Measurements from ENCODE around the gene MFSD2A. TPM values are rescaled to one million over a fixed set of nuclear protein-coding genes. Genes with fewer than 3 reads are reported as not detected.

Gene MFSD2A
- total RNA-seq, 1 donor from 2014 or later = 0.22 TPM

DNA sequence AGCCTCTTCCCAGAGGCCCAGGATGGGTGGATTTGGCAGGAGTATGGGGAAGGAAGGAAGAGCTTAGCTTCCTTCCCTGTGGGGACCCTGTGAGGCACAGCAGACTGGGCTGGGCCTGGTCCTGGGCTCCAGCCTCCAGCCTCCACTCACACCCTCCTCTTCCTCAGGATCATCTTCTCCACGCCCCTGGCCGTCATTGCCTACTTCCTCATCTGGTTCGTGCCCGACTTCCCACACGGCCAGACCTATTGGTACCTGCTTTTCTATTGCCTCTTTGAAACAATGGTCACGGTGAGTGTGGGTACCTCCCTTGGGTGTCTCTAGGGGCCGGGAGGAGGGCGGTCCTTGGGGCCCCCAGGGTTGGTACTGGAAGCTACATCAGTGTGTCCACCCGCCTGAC lies 10.1 kb downstream of the MFSD2A start:
- H3K9me3 ChIP-seq (replicated peaks) = no peaks in the 10 kb centered on the region
- no peak overlapping the region for H3K27ac ChIP-seq (replicated peaks)
- no peak overlapping the region for H3K4me3 ChIP-seq
- intact Hi-C loops (cut with micrococcal nuclease) = no loop called here
- H3K36me3 ChIP-seq = no peaks in the 10 kb centered on the region
- no peak for TF ChIP-seq CTCF (IDR thresholded peaks at IDR 0.05; ENCODE audit: borderline replicate concordance)
- no peaks in the 10 kb centered on the region for H3K4me1 ChIP-seq
- DNase-seq = no peak
- peaks cover 9% of the 10 kb centered on the region for H3K27me3 ChIP-seq (ENCODE audit: low read depth)

DNA sequence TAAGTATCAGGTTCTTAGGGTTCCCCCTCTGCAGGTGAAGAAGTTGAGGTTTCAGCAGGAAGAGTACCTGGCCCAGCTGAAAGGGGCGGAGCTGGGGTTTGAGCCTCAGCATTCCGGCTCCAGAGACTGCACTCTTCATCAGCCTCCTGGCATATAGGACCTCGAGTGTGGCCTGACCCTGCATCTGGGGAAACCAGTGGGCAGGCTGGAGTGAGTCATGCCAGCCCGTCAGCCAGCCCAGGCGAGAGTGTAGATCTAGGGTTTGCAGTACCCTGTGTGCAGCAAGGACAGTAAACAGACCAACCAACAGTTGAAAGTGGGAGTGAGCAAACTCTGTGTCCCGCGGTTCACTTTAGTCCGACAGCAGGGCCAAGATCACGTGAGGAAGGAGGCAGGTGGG lies 14.1 kb downstream of the MFSD2A start:
- no peak overlapping the region for H3K4me3 ChIP-seq
- no peaks in the 10 kb centered on the region for H3K36me3 ChIP-seq
- no peaks in the 10 kb centered on the region for H3K4me1 ChIP-seq
- no peak overlapping the region for H3K27ac ChIP-seq (replicated peaks)
- no peaks in the 10 kb centered on the region for H3K27me3 ChIP-seq (ENCODE audit: low read depth)
- intact Hi-C loops (cut with micrococcal nuclease) = no loop called here
- TF ChIP-seq CTCF (IDR thresholded peaks at IDR 0.05; ENCODE audit: borderline replicate concordance) = no peak
- no peak for DNase-seq
- no peaks in the 10 kb centered on the region for H3K9me3 ChIP-seq (replicated peaks)

GRCh38 chr1:39969531-39970270 lies 14.8 kb downstream of the MFSD2A start:
- Histone ChIP-seq H3K36me3 (no peaks in the 10 kb centered on the region), H3K27ac (replicated peaks) (no peak overlapping the region), H3K27me3 (ENCODE audit: low read depth) (peaks cover 5% of the 10 kb centered on the region), H3K4me1 (no peaks in the 10 kb centered on the region), H3K4me3 (no peak overlapping the region), H3K9me3 (replicated peaks) (no peaks in the 10 kb centered on the region)
- intact Hi-C loops (cut with micrococcal nuclease) = loop anchor here (5.0 kb wide), 1 partner anchor 152 kb away; no protein-coding TSS in a partner anchor
- TF ChIP-seq CTCF (IDR thresholded peaks at IDR 0.05; ENCODE audit: borderline replicate concordance) = no peak
- DNase-seq = no peak

DNA sequence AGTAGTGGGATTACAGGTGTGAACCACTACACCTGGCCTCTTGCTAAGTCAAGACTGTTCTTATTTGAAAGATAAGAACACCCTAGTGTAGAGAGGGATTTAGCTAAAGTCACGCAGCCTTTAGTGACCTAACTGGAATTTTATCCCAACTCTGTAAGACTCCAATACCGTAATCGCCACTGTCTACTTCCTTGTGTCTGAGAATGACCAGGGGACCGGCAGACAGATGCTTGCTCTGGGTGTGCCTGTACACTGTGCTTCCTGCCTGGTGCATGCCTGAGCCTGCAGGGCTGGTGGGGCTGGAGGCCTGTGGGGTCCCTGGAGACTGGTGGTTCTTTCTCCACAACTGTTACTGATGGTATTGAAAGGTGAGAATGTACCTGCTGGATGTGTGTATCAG lies 15.3 kb downstream of the MFSD2A start:
- no peak for TF ChIP-seq CTCF (IDR thresholded peaks at IDR 0.05; ENCODE audit: borderline replicate concordance)
- intact Hi-C loops (cut with micrococcal nuclease) = loop anchor here (5.0 kb wide), 1 partner anchor 153 kb away; no protein-coding TSS in a partner anchor
- Histone ChIP-seq H3K4me1 (no peaks in the 10 kb centered on the region), H3K4me3 (no peak overlapping the region), H3K9me3 (replicated peaks) (no peaks in the 10 kb centered on the region), H3K27me3 (ENCODE audit: low read depth) (peaks cover 5% of the 10 kb centered on the region), H3K27ac (replicated peaks) (no peak overlapping the region), H3K36me3 (no peaks in the 10 kb centered on the region)
- no peak for DNase-seq

GRCh38 chr1:39971138-39971537 lies 16.2 kb downstream of the MFSD2A start:
- no peak for DNase-seq
- no peaks in the 10 kb centered on the region for H3K36me3 ChIP-seq
- no peaks in the 10 kb centered on the region for H3K9me3 ChIP-seq (replicated peaks)
- H3K4me3 ChIP-seq = no peak overlapping the region
- no peaks in the 10 kb centered on the region for H3K4me1 ChIP-seq
- peaks cover 5% of the 10 kb centered on the region for H3K27me3 ChIP-seq (ENCODE audit: low read depth)
- TF ChIP-seq CTCF (IDR thresholded peaks at IDR 0.05; ENCODE audit: borderline replicate concordance) = no peak
- no peak overlapping the region for H3K27ac ChIP-seq (replicated peaks)
- intact Hi-C loops (cut with micrococcal nuclease) = loop anchor here (5.0 kb wide), 1 partner anchor 154 kb away; no protein-coding TSS in a partner anchor
